ENCODE data around the gene PCSK6. TPM values are rescaled to one million over a fixed set of nuclear protein-coding genes. Genes with fewer than 3 reads are reported as not detected.
A peak's percentile ranks its signal among the peaks of the same experiment; 100 is the strongest.

PCSK6 gene
- total RNA-seq, 4 donors from 2014 or later: 1.4 to 12.8 (median 6.9) TPM

DNA sequence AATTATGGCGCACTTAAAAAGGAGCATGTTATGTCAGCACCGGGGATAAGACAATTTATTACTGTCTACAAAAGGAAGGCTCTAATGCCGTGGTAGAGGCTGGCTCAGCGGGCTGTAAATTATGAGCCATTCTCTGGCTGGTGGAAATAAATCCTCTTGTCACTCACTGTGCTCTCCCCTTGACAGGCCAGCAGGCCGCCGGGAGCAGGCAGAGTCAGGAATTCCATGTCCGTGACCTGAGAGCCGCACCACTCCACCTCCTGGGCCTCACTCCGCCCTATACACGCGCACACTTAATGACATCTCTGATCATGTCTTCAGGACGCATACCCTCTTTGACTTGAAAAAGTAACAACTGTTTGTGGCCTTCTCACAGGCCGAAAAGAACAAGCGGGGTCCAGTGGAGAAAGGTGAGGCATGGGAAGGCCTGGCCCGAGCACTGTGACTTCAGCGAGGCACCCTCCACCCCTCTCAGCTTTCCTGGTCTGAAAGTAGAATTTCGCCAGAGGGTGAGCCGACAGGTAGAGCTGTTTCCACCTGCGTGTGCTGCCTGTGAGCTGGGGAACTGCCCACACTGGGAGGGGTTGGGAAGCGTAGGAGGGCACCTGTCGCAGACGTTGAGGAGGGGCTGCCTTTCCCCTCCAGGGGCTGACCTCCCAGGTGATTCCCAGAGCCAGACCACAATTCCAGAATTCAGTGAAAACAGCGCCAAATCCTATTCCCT, 13.2 kb upstream of the PCSK6 start:
- intact Hi-C loops (cut with DNase I; ENCODE audit: low total_unique reads): no loop called here
- Histone ChIP-seq H3K27me3 (no peaks in the 10 kb centered on the region), H3K4me3 (no peak overlapping the region), H3K36me3 (no peaks in the 10 kb centered on the region), H3K4me1 (no peaks in the 10 kb centered on the region), H3K9me3 (no peaks in the 10 kb centered on the region), H3K27ac (no peak overlapping the region)
- no peak for TF ChIP-seq POLR2A (IDR thresholded peaks at IDR 0.05)
- TF ChIP-seq, protein P1, sequence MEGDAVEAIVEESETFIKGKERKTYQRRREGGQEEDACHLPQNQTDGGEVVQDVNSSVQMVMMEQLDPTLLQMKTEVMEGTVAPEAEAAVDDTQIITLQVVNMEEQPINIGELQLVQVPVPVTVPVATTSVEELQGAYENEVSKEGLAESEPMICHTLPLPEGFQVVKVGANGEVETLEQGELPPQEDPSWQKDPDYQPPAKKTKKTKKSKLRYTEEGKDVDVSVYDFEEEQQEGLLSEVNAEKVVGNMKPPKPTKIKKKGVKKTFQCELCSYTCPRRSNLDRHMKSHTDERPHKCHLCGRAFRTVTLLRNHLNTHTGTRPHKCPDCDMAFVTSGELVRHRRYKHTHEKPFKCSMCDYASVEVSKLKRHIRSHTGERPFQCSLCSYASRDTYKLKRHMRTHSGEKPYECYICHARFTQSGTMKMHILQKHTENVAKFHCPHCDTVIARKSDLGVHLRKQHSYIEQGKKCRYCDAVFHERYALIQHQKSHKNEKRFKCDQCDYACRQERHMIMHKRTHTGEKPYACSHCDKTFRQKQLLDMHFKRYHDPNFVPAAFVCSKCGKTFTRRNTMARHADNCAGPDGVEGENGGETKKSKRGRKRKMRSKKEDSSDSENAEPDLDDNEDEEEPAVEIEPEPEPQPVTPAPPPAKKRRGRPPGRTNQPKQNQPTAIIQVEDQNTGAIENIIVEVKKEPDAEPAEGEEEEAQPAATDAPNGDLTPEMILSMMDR (IDR thresholded peaks at IDR 0.05): no peak
- DNase-seq: no peak

DNA sequence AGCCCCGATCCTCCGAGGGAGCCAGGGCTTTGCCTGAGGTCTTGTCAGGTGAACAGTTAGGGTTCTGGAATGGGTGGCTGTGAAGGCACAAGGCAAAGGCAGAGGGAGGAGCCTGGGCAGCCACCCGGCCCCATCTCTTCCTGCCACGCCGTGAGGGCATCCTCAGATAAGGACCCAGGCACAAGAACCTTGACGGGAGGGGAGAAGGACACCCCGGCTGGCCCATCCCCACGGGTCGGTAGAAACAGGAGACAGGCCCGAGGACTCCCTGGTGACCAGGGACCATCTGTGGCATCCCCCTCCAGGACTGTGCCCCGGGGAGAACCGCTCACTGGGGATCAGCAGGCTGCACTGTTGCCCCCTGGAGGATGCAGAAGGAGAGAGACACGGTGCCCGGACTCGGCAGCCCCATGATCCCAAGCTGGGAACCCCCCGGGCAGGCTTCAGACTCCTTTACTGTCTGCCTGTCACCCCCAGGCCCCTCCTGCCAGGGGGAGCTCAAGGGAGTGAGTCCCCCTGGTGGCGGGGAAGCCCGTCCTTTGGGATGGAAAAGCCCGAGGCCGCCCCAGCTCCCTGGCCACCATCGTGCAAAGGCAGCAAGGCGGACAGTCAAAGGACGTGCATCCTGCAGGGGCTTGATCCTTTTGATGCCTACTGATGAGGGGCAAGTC, 12.3 kb upstream of the PCSK6 start:
- TF ChIP-seq, protein P1 (IDR thresholded peaks at IDR 0.05): peak in 2 of 4 experiments; percentile 13 to 22
- no peak for TF ChIP-seq POLR2A (IDR thresholded peaks at IDR 0.05)
- H3K27me3 ChIP-seq: peaks cover 0 to under 1% of the 10 kb centered on the region in 2 donors
- H3K4me1 ChIP-seq: no peaks in the 10 kb centered on the region
- no peak overlapping the region for H3K4me3 ChIP-seq
- H3K36me3 ChIP-seq: no peaks in the 10 kb centered on the region
- intact Hi-C loops (cut with DNase I; ENCODE audit: low total_unique reads): no loop called here
- no peak overlapping the region for H3K27ac ChIP-seq
- no peaks in the 10 kb centered on the region for H3K9me3 ChIP-seq
- no peak for DNase-seq

DNA sequence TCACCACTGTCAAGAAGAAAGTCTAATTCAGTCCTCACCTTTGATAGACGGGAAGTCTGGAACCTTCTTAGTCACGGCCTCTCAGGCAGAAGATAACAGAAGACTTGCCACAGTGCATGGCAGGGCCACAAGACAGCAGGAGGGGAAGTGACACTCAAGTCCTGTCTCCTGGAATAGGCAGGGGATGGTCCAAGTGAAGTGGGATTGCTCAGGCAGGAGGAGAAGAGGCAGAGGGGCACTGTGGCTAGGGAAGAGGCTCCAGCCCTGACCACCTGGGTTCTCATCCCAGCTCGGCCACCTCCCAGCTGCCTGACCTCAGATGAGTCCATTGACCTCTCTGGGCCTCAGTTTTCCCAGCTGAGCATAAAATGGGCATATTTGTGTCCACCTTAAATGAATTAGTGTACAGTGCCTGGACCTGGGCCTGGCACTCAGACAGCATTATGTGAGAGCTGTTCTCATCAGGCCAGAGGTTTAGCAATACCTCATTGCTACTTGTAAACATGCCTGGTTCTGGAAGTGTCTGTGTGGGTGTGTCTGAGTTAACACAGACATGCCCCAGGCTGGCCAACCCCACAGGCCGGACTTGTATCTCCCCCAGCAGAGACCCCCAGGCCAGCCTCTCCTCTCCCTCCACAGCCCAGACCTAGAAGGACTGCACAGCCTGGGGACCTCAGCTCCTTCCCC, 11.5 kb upstream of the PCSK6 start:
- TF ChIP-seq, protein P1 (IDR thresholded peaks at IDR 0.05): no peak
- TF ChIP-seq POLR2A (IDR thresholded peaks at IDR 0.05): no peak
- intact Hi-C loops (cut with DNase I; ENCODE audit: low total_unique reads): no loop called here
- no peak for DNase-seq
- no peaks in the 10 kb centered on the region for H3K36me3 ChIP-seq
- H3K27ac ChIP-seq: no peak overlapping the region
- H3K27me3 ChIP-seq: peaks cover 0 to 4% of the 10 kb centered on the region in 2 donors
- H3K4me1 ChIP-seq: no peaks in the 10 kb centered on the region
- H3K4me3 ChIP-seq: no peak overlapping the region
- H3K9me3 ChIP-seq: no peaks in the 10 kb centered on the region

DNA sequence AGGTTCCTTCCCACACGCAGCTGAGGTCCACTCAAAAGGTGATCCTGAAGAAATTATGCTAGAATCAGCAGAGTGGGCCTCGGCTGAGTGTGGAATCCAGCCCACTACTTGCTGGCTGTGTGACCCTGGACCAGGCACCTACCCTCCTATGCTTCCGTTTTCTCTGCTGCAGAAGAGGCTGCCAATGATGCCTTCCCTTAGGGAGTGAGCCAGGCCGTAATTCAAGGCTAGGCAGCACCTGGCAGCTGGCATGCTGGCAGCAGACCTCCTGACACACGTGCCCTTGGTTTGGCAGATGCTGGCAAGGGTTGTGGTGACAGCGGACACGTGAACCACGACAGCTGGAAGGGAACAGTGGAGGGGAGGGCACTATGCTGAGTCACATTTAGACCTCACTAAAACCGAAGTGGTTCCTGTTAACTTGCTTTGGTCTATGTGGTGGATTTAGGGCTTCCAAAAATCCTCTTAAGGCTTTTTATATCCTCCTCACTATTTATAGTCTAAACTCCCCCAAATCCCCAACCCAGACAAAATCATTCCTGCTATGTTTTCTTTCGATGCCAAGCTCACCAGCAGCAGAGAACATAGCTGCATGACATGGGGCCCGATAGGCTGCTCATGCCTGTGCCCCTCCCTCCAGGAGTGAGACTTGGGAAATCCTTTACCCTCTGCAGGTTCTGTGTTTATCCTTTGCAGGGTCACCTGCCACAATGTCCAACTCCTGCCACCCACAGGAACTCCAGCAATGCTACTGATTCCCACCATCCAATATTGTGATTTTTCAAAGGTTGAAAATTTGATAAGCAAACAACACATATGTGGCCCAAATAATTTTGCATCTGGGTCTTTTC, 10.6 kb upstream of the PCSK6 start:
- Histone ChIP-seq H3K27me3 (peaks cover 0 to 4% of the 10 kb centered on the region in 2 donors), H3K4me1 (no peaks in the 10 kb centered on the region), H3K36me3 (no peaks in the 10 kb centered on the region), H3K27ac (no peak overlapping the region), H3K9me3 (no peaks in the 10 kb centered on the region), H3K4me3 (no peak overlapping the region)
- intact Hi-C loops (cut with DNase I; ENCODE audit: low total_unique reads): no loop called here
- TF ChIP-seq POLR2A (IDR thresholded peaks at IDR 0.05): no peak
- TF ChIP-seq, protein P1 (IDR thresholded peaks at IDR 0.05): no peak
- no peak for DNase-seq

Measured in uterus (tissue), 4 donors.